ENCODE results near the gene EGR1.
"Not testable (repeated sequence)": the region's sequence is repeated elsewhere in the genome, so short reads cannot be mapped to it uniquely, and the experiment has no call there.

The EGR1 gene

GRCh38 chr5:138507485-138507884 lies 42.2 kb downstream of the EGR1 start:
- not testable (repeated sequence) for DNase-seq

- no peak for DNase-seq
Measured at GRCh38 chr5:138508958-138509357, 43.7 kb downstream of the EGR1 start.

GRCh38 chr5:138514021-138514420 lies 48.7 kb downstream of the EGR1 start:
- no peak for DNase-seq

GRCh38 chr5:138515556-138516245 lies 50.4 kb downstream of the EGR1 start:
- no peak for DNase-seq

GRCh38 chr5:138517437-138517836 lies 52.2 kb downstream of the EGR1 start:
- DNase-seq: no peak
